GM18867 (cell line): ENCODE measurements around the gene COQ6.
"Not testable (repeated sequence)": the region's sequence is repeated elsewhere in the genome, so short reads cannot be mapped to it uniquely, and the experiment has no call there.

Experiments used
- ATAC-seq: cut with Tn5 transposase; IDR thresholded peaks from one replicate; pipeline ENCODE4 v1.9.1; 2021; ENCODE audit warnings: mild to moderate bottlenecking, moderate library complexity; ENCODE audit not compliant: unreplicated experiment

COQ6 gene

DNA sequence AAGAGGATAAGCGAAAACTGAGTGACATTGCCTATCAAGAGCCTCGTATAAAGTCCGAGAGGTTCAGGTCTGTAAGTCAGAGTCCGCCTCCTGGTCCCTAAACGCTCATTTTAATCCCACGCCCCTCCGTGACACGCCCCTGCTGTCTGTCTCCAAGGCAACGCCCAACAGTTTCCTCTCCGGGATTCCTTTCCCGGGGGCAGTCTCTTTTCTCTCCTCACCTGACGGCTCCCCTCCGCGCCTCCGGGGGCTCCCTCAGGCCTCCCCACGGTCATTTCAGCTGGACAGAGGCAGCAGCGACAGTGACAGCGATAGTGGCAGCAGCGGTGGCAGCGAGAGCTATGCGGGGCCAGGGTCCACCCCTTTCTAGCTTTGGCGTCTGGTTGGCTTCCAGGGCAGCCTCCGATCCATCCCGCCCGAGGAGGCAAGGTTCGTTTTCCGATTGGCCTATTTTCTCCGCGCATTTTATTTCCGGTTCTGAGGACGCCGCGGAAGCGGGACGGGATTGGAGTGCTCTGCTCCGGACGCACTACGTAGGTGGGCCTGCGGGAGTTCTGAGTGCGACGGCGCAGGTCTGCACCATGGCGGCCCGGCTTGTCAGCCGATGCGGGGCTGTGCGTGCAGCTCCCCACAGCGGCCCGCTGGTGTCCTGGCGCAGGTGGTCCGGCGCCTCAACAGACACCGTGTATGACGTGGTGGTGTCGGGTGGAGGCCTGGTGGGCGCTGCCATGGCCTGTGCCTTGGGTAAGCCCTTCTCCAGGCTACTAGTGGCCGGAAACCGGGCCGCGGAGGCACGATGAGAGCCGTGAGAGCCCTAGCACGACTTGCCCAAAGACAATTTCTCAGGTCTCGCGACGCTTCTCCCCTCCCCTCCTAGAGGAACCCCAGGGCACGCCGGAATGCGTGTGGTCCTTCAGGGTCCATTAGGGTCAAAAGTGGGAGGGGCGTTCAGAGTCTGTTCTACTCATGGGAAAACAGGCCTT is at the start of gene COQ6, which contains the start of gene FAM161B:
Gene COQ6 (plus strand): TSS at position 551 of the 983 bp plus-strand sequence. CDS start 31 bp downstream, at position 582.
Gene FAM161B (minus strand): TSS at position 343 of the 983 bp plus-strand sequence. CDS start 68 bp downstream, at position 275.
- ATAC-seq = peak; percentile 88

DNA sequence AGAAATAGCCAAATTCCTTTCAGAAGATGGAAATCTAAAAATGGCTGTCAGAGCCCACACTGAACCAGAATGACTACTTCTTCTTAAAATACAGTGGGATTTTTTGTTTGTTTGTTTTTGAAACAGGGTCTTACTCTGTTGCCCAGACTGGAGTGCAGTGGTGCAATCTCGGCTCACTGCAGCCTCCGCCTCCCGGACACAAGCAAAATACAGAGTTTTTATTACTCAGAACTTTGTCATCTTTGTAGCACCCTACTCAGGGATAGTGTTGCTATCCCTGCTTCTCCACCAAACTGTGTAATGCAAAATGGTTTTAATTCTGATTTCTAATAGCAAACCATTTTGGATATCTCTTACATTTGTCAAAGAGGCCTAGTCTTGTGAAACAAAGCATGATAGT is 47.1 kb upstream of the COQ6 start:
- ATAC-seq = no peak

DNA sequence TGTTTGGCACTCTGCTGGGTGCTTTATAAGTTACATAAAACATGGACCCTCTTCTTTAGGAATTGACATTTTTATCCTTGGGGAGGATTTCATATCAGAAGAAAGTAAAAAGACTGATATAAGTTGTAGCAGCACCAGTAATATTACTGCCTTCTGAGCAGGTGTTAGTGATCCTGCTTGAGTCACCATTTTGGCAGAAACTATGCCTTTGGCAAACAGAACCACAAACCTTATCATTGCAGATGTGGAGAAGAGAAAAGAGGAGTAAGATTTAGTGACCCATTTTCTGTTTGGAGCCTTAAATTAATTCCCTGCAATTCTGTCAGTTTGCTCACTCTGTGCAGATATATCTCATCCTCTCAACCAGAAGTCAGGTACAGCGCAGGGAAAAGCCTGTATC is 40.4 kb upstream of the COQ6 start:
- no peak for ATAC-seq

DNA sequence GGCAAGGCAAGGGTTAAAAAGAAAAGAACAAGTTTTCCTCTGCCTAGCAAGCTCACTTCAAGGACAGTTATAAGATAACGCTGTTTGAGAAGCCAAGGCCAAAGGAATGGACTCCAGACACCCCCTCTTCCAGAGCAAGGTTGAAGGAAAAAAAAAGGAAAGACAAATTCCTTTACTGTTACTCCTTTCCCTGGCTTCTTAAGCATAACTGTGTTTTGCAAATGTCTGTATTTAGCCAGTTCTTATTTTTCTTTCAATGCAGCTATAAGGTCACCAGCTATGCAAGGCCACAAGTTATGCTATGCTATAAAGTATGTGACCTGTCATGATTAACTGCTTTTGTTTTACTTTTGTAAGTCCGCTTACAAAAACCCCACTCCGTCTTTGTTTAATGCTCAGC is 36.8 kb upstream of the COQ6 start:
- ATAC-seq = no peak

DNA sequence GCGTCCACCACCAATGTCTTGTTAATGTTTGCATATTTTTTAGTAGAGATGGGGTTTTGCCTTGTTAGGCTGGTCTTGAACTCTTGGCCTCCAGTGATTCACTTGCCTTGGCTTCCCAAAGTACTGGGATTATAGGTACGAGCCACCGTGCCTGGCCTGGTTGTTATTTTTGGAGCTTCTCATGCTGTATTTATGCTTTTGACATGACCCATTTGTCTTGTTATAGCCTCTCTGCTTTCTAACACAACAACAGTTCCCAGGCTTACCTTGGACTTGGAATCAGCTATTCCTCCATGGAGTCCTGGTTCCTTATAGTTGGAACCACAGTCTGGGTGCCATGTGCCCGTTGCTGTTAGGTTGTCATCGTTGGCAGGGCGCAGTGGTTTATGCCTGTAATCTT is 33.8 kb upstream of the COQ6 start:
- no peak for ATAC-seq

DNA sequence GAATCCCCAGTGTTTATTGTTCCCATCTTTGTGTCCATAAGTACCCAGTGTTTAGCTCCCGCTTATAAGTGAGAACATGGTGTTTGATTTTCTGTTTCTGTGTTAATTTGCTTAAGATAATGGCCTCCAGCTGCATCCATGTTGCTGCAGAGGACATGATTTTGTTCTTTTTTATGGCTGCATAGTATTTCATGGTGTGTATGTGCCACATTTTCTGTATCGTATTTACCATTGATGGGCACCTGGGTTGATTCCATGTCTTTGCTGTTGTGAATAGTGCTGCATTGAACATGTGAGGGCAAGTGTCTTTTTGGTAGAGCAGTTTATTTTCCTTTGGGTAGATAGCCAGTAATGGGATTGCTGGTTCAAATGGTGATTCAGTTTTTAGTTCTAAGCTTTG is 30.6 kb upstream of the COQ6 start:
- not testable (repeated sequence) for ATAC-seq

DNA sequence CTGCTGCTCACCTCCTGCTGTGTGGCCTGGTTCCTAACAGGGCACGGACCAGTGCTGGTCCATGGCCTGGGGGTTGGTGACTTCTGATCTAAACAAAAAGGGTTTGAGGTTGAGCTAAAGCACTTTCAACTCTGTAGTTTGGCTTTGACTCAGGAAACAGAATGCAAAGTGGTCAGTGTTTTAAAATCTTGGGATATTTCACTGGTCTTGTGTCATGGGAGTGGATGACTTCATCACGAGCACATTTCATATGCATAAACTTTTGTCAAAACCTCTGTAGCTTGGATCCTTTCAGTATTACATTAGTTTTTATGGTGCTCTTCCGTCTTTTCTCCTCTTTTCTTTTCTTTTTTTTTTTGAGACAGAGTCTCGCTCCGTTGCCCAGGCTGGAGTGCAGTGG is 25.8 kb upstream of the COQ6 start:
- no peak for ATAC-seq

DNA sequence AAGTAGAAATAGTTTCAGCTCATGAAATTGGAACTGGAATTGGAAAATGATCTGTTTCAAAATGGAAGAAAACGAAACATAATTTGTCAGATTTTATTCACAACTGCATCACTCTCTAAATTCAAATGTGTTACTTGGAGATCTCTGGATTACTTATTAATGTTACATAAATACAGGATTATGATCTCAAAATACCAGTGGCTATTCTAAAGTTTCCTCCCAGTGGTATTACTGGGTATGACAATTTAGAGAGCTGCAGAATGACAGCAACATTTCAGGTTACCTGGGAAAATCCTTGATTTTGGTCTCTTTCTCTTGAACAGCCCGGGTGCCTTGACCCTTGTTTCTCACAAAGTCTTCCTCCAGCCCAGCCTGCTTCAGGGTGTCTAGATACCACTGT is 14.4 kb upstream of the COQ6 start:
- ATAC-seq = no peak

DNA sequence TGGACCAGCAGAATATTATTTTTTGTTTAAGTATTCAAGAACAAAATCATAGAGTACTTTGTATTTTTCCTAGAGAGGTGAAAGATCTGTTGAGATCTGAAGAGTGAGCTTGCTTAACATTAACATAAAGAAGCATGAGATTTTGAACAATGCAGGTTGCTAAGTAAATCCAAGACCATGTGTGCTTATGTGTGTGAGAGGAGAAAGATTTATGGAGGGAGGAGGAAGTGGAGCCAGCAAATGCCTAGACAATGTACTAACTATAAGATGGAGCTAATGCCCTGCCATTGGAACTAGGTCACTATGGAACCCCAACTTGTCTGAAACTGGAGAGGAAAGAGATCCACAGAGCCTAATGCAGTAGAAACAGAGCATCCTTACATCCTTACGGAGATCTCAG is 13.6 kb upstream of the COQ6 start:
- ATAC-seq = no peak

DNA sequence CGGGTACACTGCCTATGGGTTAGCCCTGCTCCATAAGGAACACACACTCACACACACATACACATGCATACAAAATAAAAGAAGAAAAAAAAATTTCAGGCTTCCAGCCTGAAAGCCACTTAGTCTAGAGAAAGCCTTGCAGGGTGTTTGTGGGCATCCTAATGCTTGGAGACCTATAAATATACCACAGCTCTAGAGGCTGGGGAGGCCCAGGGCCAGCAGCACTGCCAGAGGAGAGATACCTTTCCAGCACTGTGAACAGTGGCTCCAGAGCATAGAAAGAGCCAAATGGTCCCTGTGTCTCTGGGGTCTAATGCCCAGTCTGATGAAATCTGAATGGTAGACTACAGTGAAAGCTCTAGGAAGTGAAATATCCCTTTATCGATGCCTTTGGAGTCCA is 13.1 kb upstream of the COQ6 start:
- ATAC-seq = no peak

DNA sequence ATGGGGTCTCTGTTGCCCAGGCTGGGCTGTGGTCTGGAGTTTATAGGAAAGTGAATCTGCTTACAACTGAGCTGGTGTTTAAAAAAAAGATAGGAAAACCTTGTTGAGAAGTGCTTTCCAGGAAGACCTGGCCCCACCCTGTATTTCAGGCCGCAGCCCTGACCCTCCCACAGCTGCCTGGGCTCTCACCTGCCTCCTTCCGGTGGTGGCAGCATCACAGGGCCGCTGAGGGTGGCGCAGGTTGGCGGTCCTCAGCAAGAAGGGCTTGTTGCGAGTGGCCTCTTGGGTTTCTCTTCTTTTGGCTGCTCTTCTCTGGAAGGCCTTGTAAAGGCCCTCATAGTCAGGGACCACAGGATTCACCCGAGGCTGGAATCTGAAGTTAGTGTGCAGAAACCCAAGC is 7.9 kb upstream of the COQ6 start:
- no peak for ATAC-seq

DNA sequence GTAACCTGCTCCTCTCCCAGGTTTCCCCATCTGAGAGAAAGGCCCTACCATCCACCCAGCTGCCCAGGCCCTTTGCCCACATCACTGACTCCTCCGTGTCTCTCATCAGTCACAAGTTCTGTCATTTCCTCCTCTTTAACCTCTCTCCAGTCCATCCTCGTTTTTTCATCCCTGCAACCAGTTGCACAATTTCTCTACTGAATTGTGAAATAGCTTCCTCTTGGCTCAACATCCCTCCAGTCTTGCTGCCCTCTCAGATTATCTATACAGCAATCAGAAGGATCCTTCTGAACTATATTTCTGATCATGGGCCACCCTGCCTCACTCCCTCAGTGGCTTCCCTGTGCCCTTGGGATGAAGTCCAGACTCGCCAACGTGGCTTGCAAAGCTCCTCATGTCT is 7.0 kb upstream of the COQ6 start:
- ATAC-seq = no peak

DNA sequence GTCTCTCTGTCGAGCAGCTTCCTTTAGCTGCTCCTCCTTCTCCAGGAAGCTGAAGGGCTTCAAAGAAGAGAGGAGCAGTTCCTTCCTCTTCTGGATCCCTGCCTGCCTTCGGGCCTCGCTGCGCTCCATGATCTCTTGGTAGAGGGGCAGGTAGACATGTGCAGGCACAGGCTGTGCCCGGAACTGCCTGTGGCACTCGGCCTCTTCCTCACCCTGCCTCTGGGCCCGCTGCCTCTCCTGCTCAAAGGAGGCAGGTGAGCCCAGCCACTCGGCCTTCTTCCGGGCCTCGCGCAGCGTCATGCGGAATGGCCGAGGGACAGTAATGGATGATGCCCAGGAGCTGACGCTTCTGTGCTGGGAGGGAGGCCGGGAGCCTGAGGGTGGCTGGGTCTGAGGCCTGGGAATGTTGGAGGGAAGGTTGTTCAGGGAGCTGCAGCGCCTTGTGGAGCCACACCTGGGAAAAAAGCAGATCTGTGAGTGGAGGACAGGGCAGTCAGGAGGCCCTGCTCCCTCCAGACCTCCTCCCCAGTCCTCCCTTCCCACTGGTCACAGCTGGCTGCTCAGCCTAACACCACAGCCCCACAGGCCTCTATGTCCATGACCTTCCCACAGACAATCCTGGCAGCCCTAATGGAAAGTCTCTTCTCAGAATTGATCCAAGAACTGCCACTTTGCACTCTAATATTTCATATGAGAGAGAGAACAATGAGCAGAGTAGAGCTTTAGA is 5.5 kb upstream of the COQ6 start:
- ATAC-seq = no peak

DNA sequence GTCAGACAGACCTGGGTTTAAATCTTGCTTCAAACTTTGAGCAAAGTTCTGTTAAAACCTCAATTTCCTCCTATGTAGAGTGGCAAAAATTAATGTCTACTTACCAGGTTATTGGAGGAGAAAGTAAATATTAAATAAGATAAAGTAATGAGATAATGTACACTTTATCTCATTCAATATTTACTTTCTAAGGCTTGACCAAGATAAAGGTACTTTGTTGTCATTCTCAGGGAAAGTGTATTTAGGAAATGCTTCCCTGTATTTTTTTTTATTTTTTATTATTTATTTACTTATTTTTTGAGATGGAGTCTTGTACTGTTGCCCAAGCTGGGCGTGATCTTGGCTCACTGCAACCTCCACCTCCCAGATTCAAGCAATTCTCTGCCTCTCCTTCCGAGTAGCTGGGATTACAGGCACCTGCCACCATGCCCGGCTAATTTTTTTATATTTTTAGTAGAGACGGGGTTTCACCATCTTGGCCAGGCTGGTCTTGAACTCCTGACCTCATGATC is 4.9 kb upstream of the COQ6 start:
- no peak for ATAC-seq

DNA sequence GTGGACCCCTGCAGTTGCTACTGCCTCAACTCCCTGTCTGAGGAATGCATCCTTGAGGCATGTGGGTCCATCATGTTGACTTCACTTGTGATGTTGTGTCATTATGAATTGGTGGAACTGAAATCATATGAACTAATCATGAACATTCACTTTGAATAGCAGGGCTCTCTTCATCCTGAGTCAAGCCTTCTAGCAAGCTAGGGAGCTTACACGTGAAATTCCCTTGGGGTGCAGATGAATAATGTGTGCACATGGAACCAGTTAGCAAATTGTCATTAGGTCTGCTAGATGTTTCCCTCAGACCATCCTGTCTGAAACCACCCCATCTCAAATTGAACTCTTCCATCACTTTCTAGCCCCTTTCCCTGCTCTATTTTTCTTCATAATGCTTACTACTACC is 3.6 kb downstream of the COQ6 start:
- no peak for ATAC-seq

DNA sequence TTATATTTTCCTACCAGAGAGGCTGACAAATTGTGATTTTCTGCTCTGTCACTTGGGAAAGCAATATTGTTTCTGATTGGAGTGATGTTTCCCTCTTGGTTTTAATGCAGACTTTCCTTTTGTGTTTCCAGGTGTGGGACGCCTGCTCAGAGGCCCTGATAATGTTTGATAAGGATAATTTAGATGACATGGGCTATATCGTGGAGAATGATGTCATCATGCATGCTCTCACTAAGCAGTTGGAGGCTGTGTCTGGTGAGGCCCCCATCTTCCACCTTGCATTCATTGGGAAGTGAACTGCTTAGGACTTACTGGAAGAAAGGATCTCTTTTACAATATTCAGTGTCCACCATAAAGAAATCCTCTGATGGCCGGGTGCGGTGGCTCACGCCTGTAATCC is 5.6 kb downstream of the COQ6 start:
- no peak for ATAC-seq

DNA sequence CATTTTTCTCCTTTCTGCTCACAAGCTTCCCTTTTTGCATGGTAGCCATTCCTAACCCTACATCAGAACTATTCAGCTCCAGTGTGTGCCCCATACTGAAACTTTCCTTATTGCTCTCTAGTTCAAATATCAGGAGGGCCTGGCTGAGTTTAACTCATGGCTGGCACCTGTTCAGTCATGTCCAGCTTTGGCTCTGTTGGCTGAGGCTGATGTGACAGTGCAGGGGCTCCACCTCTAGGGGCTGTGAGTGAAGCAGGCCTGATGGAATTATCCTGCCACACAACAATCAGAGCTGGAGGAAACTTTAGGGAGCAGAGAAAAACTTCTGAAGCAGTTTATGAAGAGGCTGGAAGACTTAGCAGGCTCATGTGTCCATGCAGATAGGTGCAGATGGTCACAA is 8.5 kb downstream of the COQ6 start:
- ATAC-seq = no peak

DNA sequence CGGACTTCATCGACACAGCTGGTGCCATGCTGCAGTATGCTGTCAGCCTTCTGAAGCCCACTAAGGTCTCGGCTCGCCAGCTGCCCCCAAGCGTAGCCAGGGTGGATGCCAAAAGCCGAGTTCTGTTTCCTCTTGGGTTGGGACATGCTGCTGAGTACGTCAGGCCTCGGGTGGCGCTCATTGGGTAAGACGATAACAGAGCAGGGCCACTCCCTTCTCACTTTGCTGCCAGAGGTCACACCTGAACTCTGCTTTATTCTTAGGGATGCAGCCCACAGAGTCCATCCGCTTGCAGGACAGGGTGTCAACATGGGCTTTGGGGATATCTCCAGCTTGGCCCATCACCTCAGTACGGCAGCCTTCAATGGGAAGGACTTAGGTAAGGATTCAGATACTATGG is 11.1 kb downstream of the COQ6 start:
- no peak for ATAC-seq

DNA sequence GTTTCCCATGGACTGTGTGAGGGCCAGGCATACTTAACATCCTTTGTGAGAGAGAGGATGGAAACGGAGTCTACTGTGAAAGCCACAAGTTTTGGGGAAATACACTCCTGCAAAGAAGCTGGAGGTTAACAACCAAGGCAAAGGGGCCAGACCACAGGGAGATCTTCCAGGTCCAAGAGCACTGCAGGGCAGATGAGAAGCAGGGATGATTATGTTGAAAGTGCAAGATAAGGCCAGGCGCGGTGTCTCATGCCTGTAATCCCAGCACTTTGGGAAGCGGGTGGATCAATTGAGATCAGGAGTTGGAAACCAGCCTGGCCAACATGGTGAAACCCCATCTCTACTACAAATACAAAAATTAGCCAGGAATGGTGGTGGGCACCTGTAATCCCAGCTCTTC is 15.1 kb downstream of the COQ6 start:
- no peak for ATAC-seq

DNA sequence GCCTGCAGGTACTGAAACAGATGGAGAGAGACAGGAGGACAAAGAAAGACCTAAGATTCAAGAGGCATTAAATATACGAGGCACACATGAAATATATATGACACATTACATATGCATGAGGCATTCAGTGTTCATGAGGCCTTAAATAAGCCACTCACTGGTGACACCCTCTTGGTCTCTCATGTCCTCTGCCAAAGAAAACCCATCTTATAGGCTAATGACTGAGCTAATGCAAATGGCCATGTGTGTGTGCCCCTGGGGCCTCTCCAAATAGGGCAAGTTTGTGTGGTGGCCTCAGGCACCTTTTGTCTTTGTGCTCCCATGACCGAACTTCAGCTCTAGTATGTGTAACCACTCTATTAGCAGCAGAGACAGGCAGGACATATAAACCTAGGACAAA is 18.8 kb downstream of the COQ6 start:
- no peak for ATAC-seq

DNA sequence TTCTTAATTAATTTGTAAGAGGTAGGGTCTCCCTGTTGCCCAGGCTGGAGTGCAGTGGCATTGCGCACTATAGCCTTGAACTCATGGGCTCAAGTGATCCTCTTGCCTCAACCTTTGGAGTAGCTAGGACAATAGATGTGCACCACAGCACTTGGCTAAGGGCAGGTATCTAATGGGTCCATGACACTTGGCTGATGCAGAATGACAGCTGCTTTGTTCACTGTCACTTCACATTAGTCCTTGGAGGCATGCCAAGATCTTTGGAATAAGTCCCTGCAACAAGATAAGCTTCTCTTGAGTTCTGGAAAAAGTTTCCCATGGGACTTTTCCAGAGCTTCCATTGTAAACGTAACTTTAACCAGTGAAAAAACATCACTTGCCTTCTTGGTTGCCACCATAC is 23.4 kb downstream of the COQ6 start:
- ATAC-seq = no peak

DNA sequence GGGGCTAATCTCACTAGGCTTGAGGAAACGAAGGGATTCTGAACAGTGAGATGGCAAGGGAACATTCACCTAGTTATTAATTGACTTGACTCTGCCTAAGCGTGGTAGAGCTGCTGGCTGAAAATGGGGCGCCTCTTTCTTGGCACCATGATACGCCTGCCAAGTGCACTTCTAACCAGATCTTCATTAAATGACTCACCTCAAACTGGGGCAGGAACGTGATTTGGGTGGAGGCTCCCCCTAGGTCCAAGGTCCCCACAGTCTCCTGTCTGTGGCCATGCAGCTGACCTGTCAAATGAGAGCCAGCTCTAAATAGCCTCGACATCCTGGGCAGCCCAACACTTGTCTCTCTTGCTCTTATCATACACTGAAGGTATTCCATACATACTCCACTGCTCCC is 26.0 kb downstream of the COQ6 start:
- ATAC-seq = no peak
